GM08714 (cell line): ENCODE measurements around the gene TRIM66.

Experiments used
- H3K4me3 ChIP-seq: fragments of 200-500 bp; sonication (Bioruptor generic); 2 replicates; pipeline ENCODE4 v1.5.1; 2014; ENCODE audit warnings: mild to moderate bottlenecking, low read length, inconsistent platforms
- ZNF274 ChIP-seq: IDR thresholded peaks from 2 replicates; pipeline ENCODE4 v1.6.1; 2012; ENCODE audit warnings: mild to moderate bottlenecking, low read depth, low read length

The TRIM66 gene

DNA sequence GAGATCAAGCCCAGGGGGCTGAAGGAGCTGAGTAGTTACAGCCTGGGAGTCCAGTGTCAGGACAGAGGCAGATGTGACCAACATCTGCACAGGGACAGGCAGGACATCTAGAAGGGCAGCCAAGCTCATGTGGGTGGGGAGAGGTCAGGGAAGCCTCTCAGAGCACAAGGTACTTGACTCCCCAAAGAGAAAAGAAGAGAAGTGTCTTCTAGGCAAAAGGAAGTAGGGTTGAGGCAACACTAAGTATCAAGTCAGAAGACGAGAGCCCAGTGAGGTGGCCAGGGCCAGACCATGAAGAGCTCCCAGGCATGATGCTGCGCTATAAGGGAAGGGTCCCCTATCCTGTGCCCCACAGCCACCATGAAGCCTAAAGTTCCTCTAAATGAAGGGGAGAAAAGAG lies 21.7 kb upstream of the TRIM66 start:
- TF ChIP-seq ZNF274, result no peak
- H3K4me3 ChIP-seq, result no peak overlapping the region

DNA sequence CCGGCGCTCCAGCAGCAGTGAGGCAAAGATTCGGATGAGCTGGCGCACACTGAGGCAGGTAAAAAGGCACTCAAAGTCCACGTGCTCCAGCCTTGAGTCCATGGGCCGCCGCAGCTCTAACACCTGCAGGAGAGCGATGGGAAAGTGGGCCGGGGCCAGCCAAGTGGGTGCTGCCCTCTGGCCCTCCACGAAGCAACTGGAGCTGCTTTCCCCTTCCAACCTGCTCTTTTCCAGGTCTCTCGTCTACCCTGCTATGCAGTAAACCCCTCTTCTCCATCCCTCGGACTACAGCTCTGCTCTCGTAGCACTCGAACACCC lies 20.1 kb upstream of the TRIM66 start:
- no peak overlapping the region for H3K4me3 ChIP-seq
- no peak for TF ChIP-seq ZNF274

DNA sequence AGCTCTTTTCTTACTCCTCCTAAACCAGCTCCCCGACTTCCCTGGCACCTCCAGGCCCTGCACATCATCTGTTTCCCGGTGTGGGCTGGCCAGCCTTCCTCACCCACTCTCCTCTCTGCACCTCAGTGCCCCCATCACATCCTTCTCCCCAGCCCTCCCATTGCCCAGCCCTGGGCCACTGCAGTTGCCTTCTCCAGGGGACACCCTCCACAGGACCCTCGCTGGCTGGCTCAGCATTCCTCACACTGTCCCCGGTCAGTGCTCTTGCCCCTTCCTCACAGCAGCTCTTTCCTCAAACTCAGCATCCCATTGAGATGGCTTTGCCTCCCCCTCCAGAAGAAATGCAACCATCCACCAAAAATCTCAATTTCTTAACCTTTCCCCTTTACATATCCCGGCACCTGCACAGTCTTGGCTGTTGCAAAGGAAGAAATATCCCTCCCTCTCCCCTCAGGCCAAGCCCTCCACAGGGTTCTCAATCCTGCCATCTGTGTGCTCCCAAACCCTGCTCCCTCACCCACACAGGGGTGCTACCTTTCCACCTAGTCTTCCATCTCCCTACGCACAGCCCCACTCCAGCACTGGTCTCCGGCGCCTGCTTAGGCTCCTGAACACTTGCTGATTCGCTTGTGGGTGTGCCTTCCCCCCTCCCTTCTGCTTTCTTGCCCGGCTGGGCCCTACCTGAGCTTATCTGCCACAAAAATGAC lies 19.6 kb upstream of the TRIM66 start:
- TF ChIP-seq ZNF274, result no peak
- H3K4me3 ChIP-seq, result no peak overlapping the region

DNA sequence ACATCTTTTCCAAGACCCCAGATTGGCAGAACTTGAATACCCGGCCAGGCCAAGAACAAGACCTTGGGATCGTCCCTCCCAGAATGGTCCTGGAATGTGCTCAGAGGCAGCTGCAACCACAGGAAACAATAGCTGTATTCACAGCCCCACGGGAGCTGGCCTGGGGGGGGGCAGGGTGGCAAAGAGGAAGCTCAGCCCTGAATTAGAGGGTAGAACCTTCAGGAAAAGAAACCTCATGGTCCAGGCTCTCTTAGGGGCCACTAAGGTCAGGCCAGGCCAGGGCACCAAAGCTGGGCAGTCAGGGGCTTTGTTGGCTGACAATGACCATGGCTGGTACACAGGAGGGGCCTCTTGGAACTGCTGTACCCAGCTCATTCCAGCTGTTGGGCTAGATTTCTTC lies 17.4 kb upstream of the TRIM66 start:
- no peak overlapping the region for H3K4me3 ChIP-seq
- TF ChIP-seq ZNF274, result no peak

DNA sequence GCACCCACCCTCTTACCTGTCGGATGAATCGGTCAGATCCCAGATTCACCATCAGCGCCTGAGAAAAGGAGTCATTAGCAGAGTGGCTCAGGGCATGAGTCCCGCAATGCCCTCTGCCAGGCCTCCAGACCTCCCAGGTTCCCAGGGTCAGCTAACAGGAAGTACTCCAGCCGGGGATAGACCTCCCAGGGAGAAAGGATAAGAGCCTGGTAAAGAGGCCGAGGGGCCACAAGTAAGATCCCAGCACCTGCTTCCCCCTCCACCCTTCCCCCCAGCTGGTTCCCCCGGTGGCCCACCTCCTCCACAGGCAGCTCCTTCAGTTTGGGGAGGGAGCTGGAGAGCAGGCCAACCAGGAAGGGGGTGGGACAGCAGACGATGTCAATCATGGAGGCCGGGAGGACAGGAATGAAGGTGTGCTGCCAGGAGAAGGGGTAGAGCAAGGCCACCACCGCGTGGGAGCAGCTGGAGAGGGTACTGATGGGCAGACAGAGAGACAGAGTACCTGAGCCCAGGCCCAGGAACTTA lies 16.5 kb upstream of the TRIM66 start:
- no peak overlapping the region for H3K4me3 ChIP-seq
- no peak for TF ChIP-seq ZNF274

GRCh38 chr11:8698379-8698851 lies 15.9 kb upstream of the TRIM66 start:
- no peak for TF ChIP-seq ZNF274
- no peak overlapping the region for H3K4me3 ChIP-seq

DNA sequence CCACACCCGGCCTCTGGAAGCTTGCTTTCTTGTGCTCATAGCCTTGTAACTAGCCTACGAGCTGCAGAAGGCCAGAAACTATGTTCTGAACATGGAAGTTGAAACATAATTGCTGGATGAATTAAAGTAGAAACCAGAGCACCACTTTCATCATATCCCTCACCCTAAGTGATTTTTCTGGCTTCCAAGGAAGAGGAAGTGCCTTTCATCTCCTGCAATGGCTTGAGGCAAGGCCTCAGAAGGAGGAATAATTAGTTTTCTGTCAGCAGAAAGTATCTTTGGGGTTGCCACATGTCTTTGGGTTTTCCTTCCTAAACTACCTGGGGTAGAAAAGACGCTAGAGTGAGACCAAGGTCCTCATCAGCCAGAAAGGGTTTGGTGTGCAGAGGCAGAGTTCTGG lies 14.6 kb upstream of the TRIM66 start:
- no peak overlapping the region for H3K4me3 ChIP-seq
- no peak for TF ChIP-seq ZNF274

DNA sequence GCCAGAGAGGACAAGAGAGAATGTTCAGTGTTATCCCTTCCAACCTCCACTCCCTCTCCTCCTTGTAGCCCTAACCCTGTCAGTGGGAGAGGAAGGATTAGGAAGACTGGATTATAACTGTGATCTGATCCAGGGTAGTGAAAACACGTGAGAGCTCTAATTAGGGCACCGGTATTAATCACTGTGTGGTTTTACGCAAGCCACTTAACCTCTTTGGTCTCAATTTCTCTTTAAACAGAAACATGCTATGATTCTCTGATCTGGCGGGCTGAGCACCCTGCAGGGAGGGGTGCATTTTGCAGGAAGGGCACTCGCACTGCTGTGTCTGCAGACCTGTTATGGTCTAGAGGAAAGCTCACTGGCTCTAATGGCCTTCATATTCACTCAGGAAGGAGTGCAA lies 11.7 kb upstream of the TRIM66 start:
- H3K4me3 ChIP-seq, result no peak overlapping the region
- no peak for TF ChIP-seq ZNF274

DNA sequence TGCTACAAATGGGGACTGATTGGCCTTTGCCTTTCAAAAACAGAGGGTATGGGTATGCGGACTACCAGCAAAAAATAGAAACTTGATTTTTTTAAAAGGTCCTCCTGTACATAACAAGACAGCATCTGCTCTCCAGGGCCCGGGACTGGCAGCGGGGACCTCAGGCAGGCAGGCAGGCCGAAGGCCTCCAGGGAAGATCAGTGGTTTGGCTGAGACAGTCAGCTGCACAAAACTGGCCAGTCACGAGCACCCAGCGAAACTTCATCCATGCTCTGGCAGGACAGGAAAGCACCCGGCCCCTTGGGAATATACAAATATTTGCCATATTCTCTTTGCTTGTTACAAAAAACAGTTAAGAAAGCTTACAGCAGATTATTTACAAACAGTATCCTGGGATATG lies 11.1 kb upstream of the TRIM66 start:
- H3K4me3 ChIP-seq, result no peak overlapping the region
- TF ChIP-seq ZNF274, result no peak

DNA sequence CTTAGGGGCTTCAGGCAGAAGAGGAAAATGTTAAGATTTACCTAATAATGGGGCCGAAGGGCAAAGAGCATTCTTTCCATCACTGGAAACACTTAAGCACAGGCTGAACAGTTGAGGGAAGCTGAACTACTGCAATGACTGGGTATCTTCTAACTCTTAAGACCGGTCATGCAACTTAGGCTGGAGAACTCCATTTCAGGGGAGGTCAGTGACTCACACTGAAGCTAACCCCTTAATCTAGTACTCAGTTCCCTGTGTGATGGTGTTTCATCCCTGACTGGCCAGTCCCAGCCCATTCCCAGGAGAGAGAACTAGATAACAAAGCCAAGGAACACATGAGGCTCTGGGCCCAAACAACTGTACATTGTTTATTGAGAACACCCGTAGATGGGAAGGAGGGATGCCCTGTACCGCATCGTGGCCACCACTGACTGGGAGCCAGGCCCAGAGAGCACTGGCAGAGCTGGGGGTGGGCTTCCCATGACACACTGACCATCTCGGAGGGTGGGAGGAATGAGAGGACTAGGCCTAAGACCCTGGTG lies 10.6 kb upstream of the TRIM66 start:
- H3K4me3 ChIP-seq, result no peak overlapping the region
- no peak for TF ChIP-seq ZNF274

DNA sequence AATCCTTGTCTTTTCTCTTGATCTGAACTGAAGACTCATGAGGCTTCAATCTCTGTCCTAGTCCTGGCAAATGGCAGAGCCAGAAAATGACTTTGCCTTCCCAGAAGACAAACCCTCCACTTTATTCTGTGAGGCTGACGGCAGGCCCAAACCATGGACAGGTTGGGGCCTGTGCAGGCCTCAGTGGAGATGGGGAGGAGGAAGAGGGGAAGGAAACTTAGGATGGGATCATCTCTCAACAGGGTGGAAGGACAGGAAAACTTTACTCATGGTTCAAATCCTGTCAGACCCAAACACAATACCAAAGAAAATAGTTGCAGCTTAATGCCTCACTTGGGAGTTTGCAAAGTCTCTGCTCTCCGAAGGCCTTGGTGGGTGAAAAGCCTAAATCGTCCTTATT lies 10.0 kb upstream of the TRIM66 start:
- no peak overlapping the region for H3K4me3 ChIP-seq
- TF ChIP-seq ZNF274, result no peak

DNA sequence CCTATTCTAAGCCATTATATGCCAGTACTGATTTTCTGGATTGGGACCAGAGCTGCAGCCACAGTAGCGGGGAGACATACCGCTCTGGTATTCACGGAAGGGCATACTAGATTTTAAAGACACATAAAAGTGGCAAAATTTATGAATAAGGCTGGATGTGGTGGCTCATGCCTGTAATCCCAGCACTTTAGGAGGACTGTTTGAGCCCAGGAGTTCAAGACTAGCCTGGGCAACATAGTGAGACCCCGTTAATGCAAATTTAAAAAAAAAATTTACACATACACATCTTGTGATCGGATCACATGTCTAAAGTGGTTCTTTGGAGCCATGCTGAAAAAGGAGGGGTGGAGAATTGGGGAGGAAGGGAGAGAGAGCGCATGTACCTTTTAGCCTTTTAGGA lies 9.1 kb upstream of the TRIM66 start:
- TF ChIP-seq ZNF274, result no peak
- H3K4me3 ChIP-seq, result no peak overlapping the region

GRCh38 chr11:8690374-8691342 lies 8.2 kb upstream of the TRIM66 start:
- TF ChIP-seq ZNF274, result no peak
- no peak overlapping the region for H3K4me3 ChIP-seq

DNA sequence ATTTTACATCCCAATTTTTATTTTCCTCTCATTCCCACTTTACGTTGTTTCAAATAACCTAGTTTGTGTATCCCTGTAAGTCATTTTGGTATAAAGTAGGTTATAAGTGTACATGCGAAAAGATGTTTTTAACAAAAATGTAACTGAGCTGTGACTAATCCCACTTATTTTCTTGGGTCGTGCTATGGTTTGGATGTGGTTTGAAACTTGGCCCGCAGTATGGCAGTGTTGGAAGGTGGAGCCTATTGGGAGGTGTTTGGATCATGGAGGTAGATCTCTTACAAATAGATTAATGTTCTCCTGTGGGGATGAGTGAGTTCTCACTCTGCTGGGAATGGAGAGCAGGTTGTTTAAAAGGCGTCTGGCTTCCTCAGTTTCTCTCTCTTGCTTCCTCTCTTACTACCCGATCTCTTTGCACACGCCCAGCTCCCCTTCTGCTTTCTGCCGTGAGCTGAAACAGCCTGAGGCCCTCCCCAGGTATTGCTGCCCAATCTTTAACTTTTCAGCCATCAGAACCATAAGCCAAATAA lies 7.3 kb upstream of the TRIM66 start:
- TF ChIP-seq ZNF274, result no peak
- H3K4me3 ChIP-seq, result peak overlapping the region; percentile 64
